ENCODE measurements around the gene NT5DC3. TPM values are rescaled to one million over a fixed set of nuclear protein-coding genes. Genes with fewer than 3 reads are reported as not detected.

The NT5DC3 gene
- total RNA-seq, 4 donors from 2014 or later, result 12.7 to 16.7 (median 16.2) TPM

DNA sequence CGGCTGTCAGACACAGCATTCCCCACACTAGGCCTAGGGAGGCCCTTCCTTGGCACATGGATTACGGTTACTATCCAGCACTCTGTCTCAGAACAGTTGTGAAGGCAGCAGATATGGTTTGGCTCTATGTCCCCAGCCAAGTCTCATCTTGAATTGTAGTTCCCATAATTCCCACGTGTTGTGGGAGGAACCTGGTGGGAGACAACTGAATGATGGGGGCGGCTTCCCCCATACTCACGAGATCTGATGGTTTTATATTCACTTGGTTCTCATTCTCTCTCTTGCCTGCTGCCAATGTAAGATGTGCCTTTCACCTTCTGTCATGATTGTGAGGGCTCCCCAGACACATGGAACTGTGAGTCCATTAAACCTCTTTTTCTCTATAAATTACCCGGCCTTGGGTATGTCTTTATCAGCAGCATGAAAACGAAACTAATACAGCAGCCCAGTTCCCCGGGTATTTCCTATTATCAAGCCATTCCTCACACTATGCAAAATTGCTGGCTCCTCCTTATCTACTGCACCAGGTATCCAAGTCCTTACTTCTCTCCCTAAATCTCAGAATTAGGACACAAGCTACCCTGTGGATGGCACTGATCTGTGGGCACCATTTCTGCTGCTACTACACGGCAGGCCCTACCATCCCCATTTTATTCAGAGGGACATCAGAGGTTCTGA, 33.3 kb downstream of the NT5DC3 start:
- Histone ChIP-seq H3K4me1 (peaks cover 0 to 42% (median 11%) of the 10 kb centered on the region in 4 donors), H3K27me3 (no peaks in the 10 kb centered on the region), H3K9me3 (no peaks in the 10 kb centered on the region), H3K36me3 (peaks cover 0 to 22% (median 0%) of the 10 kb centered on the region in 3 donors), H3K4me3 (no peak overlapping the region), H3K27ac (peak overlapping the region in 2 of 4 donors; percentile 16 to 38)
- DNase-seq (ENCODE audit: low spot score in 2 of 2), result no peak
- 87 to 92% methylated on average over 9 of the region's 9 CpGs for WGBS, 2 donors
- TF ChIP-seq EP300 (IDR thresholded peaks at IDR 0.05) (no peak), POLR2A (IDR thresholded peaks at IDR 0.05) (no peak)
- TF ChIP-seq, protein P1, sequence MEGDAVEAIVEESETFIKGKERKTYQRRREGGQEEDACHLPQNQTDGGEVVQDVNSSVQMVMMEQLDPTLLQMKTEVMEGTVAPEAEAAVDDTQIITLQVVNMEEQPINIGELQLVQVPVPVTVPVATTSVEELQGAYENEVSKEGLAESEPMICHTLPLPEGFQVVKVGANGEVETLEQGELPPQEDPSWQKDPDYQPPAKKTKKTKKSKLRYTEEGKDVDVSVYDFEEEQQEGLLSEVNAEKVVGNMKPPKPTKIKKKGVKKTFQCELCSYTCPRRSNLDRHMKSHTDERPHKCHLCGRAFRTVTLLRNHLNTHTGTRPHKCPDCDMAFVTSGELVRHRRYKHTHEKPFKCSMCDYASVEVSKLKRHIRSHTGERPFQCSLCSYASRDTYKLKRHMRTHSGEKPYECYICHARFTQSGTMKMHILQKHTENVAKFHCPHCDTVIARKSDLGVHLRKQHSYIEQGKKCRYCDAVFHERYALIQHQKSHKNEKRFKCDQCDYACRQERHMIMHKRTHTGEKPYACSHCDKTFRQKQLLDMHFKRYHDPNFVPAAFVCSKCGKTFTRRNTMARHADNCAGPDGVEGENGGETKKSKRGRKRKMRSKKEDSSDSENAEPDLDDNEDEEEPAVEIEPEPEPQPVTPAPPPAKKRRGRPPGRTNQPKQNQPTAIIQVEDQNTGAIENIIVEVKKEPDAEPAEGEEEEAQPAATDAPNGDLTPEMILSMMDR (IDR thresholded peaks at IDR 0.05), result no peak

DNA sequence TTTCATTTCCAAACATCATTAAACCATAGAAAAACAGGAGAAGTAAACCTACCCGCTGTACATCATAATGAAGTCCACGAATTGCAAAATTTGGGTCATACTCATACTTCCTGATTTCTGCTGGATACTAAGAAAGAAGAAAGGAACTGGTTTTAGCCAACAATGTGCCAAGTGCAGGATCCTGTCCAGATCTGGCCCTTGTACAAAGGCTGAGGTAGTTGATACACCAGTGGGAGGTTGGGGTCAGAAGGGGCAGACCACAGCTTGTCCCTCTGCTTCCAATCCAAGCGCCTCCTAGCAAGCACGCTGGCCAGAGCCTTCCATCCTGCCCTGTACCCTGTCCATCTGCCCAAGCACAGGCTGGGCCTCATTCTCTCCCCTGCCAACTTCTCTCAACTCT, 34.2 kb downstream of the NT5DC3 start:
- WGBS, 2 donors, result 79 to 84% methylated on average over 4 of the region's 4 CpGs
- TF ChIP-seq EP300 (IDR thresholded peaks at IDR 0.05) (peak in 1 of 2 donors; percentile 17), POLR2A (IDR thresholded peaks at IDR 0.05) (no peak)
- TF ChIP-seq, protein P1 (IDR thresholded peaks at IDR 0.05), result no peak
- Histone ChIP-seq H3K27ac (no peak overlapping the region), H3K36me3 (peaks cover 0 to 20% (median 0%) of the 10 kb centered on the region in 3 donors), H3K4me1 (peaks cover 0 to 51% (median 14%) of the 10 kb centered on the region in 4 donors), H3K4me3 (no peak overlapping the region), H3K9me3 (no peaks in the 10 kb centered on the region), H3K27me3 (no peaks in the 10 kb centered on the region)
- no peak for DNase-seq (ENCODE audit: low spot score in 2 of 2)

DNA sequence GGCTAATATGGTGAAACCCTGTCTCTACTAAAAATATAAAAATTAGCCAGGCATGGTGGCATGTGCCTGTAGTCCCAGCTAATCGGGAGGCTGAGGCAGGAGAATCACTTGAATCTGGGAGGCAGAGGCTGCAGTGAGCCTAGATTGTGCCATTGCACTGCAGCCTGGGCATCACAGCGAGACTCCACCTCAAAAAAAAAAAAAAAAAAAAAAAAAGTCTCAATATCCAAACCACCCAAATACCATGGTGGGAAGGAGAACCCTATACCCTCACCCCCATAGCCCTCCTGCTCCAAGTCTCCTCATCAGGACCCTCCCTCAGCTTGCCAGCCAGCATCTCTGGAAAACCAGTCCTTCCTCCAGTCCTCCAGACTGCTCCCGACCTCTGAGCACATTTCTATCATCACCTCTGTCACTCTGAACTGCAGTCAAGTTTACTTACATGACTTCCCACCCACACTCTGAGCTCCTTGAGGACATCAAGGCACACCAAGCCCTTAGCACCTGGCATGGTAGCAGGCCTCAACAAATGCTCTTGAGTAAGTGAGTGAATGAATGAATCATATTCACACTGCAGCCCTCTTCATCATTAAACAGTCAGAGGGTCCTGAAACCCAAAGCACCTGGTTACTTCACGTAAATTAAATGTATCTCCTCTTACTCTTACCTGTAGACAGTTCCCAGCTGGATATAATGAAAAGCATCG, 35.2 kb downstream of the NT5DC3 start:
- H3K4me1 ChIP-seq, result peaks cover 0 to 61% (median 18%) of the 10 kb centered on the region in 4 donors

DNA sequence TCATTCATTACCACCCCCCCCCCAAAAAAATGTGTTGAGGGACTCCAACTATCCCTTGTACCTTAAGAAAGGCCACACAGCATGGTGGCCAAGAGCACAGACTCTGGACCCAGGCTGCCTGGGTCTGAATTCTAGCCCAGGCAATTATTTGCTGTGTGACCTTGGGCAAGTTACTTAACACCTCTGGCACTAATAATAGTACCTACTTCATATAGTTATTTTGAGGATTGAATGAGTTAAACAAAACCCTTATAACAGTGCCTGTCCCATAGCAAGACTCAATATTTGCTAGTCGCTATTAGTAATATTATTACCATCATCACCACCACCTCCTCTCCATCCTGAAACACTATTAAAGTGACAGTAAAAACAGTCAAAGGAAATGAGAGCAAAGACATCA, 37.2 kb downstream of the NT5DC3 start:
- Histone ChIP-seq H3K27me3 (no peaks in the 10 kb centered on the region), H3K4me1 (peaks cover 0 to 73% (median 27%) of the 10 kb centered on the region in 4 donors), H3K27ac (peak overlapping the region in 1 of 4 donors; percentile 71), H3K9me3 (no peaks in the 10 kb centered on the region), H3K4me3 (no peak overlapping the region), H3K36me3 (no peaks in the 10 kb centered on the region)
- WGBS, 2 donors, result 93 to 94% methylated on average over 1 of the region's 1 CpG
- no peak for DNase-seq (ENCODE audit: low spot score in 2 of 2)
- TF ChIP-seq EP300 (IDR thresholded peaks at IDR 0.05), result no peak
- TF ChIP-seq, protein P1 (IDR thresholded peaks at IDR 0.05), result no peak
- TF ChIP-seq POLR2A (IDR thresholded peaks at IDR 0.05), result no peak

More for the DNA sequence above, 35.2 kb downstream of the NT5DC3 start:
- Histone ChIP-seq H3K9me3 (no peaks in the 10 kb centered on the region), H3K27ac (peak overlapping the region in 2 of 4 donors; percentile 64 to 71), H3K27me3 (no peaks in the 10 kb centered on the region), H3K4me3 (no peak overlapping the region), H3K36me3 (peaks cover 0 to 10% (median 0%) of the 10 kb centered on the region in 3 donors)
- 83 to 85% methylated on average over 5 of the region's 5 CpGs for WGBS, 2 donors
- DNase-seq (ENCODE audit: low spot score in 2 of 2), result no peak
- TF ChIP-seq, protein P1 (IDR thresholded peaks at IDR 0.05), result no peak
- TF ChIP-seq EP300 (IDR thresholded peaks at IDR 0.05), result no peak
- no peak for TF ChIP-seq POLR2A (IDR thresholded peaks at IDR 0.05)

DNA sequence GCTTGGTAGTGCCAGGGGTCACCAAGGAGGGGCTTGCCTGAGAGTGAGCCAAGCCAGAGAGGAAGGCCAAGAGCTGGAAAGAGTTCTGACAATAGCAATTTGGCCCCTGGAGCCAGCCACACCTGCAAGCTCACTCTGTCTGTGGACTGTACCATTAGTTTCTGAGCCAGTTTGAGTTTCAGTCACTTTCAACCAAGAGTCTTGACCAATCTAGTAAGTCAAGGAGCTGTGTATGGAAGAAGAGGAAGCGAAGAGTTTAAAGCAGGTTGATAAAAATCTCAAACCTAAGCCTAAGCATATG, 38.5 kb downstream of the NT5DC3 start:
- no peak overlapping the region for H3K4me3 ChIP-seq
- H3K9me3 ChIP-seq, result no peaks in the 10 kb centered on the region
- DNase-seq (ENCODE audit: low spot score in 2 of 2), result no peak
- peaks cover 0 to 7% (median 0%) of the 10 kb centered on the region in 3 donors for H3K36me3 ChIP-seq
- TF ChIP-seq POLR2A (IDR thresholded peaks at IDR 0.05) (no peak), EP300 (IDR thresholded peaks at IDR 0.05) (no peak)
- TF ChIP-seq, protein P1 (IDR thresholded peaks at IDR 0.05), result no peak
- 96 to 97% methylated on average over 1 of the region's 1 CpG for WGBS, 2 donors
- H3K4me1 ChIP-seq, result peaks cover 0 to 65% (median 27%) of the 10 kb centered on the region in 4 donors
- peak overlapping the region in 2 of 4 donors; percentile 71 to 80 for H3K27ac ChIP-seq
- no peaks in the 10 kb centered on the region for H3K27me3 ChIP-seq

Measured in tibial nerve (tissue), 4 donors.